GM19239 (cell line): ENCODE results near the gene ABHD16A.
"Not testable (repeated sequence)": the region's sequence is repeated elsewhere in the genome, so short reads cannot be mapped to it uniquely, and the experiment has no call there.

Source experiments
- DNase-seq: peaks from one replicate; pipeline ENCODE4 v3.0.0; 2011; ENCODE audit warnings: low spot score; ENCODE audit not compliant: insufficient read length
- FAIRE-seq: peaks from 2 replicates; lab custom pipeline; 2011; peaks lifted over from hg19 to GRCh38; lab: Jason Lieb, UNC

Gene ABHD16A

GRCh38 chr6:31717499-31718222 is 14.5 kb upstream of the ABHD16A start:
- FAIRE-seq (no peak), DNase-seq (no peak)

DNA sequence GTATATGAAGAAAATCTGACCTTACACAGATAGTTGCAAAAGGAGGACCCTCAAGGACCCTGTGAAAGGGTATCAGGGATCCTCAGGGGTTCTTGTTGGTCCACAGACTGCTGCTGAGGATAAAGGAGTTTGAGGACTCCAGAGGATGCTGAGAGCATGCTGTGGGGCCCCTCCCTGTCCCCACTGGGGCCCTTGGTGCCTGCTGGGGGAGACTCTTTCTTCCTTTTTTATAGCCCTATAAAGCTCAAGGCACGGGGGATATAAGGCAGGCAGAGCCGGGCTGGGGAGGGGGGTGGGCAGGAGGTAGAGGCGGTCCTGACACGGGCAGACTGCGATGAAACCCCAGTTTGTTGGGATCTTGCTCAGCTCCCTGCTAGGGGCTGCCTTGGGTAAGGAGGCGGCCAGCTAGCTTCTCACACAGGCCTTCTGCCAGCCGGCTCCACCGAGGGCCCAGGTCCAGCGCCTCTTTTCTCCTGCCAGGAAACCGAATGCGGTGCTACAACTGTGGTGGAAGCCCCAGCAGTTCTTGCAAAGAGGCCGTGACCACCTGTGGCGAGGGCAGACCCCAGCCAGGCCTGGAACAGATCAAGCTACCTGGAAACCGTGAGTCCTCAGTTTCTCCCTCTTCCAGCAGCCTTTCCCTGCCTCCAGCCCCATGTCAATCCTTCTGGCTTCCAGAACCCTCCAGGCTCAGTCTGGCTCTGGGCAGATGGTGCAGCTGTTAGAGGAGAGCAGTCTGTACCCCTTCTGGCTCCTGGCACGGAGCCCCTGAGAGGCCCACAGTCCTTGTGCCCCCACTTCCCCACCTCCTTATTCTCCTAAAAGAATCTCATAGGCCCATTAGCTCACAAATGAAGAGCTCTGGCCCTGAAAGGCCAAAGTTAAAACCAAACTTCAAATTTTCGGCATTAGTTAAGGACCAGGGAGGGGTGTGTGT is 12.2 kb upstream of the ABHD16A start, which contains the start of gene LY6G6D:
LY6G6D (plus strand) TSS at position 327 of the 937 bp plus-strand sequence; CDS start at position 335, 8 bp downstream.
- DNase-seq: no peak

GRCh38 chr6:31713991-31714684 is 11.0 kb upstream of the ABHD16A start:
- DNase-seq (no peak), FAIRE-seq (no peak)

More for the DNA sequence above, 12.2 kb upstream of the ABHD16A start, which contains the start of gene LY6G6D:
- FAIRE-seq: no peak

DNA sequence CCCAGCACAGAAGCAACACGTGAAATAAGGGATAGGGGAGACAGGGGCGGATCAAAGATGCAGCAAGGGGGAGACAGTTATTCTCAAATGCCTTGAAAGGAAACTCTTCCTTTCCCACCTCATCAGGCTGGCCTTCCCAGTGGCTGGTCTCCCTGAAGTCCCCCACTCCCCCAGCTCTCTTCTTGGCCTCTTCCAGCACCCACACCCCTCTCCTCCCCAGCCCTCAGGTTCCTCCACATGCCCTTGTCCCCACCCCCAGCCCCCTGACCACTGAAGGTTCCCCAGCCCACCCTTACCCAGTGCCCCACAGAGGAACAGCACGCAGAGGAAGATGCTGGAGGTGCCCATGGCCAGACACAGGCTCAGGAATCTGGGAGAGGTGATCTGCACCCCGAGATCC is 10.3 kb upstream of the ABHD16A start:
- DNase-seq (no peak), FAIRE-seq (no peak)

DNA sequence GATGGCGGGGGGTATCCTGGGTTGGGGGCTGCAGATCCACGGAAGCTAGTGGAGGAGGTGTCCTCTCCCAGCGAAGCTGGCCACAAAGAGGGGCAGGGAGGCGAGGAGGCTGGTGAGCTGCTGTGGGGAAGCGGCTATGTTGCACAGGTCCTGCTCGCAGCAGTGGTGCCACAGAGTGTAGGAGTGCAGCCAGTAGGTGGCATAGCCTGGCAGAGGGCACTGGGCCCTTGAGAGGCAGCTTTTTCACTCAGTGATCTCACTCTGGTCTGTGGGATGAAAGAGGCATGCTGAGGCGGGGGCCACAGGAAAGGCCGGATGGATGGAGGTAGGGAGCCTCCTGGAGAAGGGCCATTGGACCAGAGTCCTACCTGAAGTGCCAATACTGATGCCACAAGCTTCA is 9.2 kb upstream of the ABHD16A start:
- FAIRE-seq (no peak), DNase-seq (no peak)

DNA sequence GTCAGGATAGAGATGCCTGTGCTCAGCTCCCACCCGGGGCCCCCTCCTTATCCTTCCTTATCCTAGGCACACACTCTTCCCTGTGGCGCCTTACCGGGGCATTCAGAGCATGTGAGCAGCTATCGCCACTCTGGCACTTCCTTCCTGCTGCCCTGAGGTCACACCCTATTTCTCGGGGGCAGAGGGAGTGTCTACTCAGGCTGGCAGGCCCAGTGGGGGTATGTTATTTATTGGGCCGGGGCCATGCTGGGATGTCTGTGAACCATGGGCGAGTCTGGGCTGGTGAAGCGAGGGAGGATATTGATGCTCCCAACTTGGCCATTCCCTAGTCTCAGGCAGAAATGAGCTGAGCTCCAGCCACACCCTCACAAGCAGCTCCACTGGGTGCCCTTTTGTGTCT is 8.1 kb upstream of the ABHD16A start:
- DNase-seq: no peak
- no peak for FAIRE-seq

DNA sequence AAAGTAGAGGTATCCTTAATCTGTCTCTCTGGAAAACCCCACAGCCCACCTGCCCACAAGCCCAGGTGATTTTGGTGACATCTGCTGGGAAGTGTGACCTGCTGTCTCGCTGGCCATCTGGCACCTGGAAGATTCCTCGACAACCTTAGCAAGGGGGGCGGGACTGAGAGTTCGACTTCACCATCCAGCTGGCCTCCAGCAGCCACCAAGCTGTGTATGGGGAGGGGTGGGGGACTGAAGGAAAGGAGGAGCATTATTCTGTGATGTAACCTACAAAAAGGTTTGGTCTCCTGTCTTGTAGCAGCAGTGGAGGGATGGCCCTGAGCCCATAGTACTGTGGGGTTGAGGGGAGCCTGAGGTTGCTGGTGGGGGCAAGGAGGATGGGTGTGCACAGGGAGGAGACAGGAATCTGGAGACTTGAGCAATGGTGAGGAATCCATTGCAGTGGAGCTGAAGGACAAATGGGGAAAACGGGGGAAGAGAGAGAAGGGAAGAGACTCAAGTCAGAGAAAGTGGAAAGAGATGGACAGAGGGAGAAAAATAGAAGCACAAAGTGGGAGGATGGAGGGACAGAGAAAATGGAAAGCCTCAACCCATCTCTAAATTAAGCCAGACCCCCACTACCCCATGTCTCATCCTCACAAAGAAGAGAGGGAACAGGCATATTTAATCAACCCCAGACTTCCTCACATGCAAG is 7.5 kb upstream of the ABHD16A start:
- FAIRE-seq (no peak), DNase-seq (no peak)

DNA sequence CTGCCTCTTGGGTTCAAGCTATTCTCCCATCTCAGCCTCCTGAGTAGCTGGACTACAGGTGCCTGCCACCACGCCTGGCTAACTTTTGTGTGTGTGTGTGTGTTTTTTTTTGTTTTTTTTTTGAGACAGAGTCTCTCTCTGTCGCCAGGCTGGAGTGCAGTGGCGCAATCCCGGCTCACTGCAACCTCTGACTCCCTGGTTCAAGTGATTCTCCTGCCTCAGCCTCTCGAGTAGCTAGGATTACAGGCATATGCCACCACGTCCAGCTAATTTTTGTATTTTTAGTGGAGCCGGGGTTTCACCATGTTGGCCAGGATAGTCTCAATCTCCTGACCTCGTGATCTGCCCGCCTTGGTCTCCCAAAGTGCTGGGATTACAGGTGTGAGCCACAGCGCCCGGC is 6.0 kb upstream of the ABHD16A start:
- DNase-seq, FAIRE-seq: not testable (repeated sequence)

GRCh38 chr6:31708224-31708623 is 5.1 kb upstream of the ABHD16A start:
- FAIRE-seq: no peak
- DNase-seq: no peak

DNA sequence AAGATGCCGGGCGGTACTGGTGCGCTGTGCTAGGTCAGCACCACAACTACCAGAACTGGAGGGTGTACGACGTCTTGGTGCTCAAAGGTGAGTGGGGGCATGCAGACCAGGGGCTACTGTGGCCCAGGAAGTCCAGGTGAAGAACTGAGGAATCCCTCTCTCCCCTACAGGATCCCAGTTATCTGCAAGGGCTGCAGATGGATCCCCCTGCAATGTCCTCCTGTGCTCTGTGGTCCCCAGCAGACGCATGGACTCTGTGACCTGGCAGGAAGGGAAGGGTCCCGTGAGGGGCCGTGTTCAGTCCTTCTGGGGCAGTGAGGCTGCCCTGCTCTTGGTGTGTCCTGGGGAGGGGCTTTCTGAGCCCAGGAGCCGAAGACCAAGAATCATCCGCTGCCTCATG is 4.6 kb upstream of the ABHD16A start:
- DNase-seq: no peak
- no peak for FAIRE-seq

DNA sequence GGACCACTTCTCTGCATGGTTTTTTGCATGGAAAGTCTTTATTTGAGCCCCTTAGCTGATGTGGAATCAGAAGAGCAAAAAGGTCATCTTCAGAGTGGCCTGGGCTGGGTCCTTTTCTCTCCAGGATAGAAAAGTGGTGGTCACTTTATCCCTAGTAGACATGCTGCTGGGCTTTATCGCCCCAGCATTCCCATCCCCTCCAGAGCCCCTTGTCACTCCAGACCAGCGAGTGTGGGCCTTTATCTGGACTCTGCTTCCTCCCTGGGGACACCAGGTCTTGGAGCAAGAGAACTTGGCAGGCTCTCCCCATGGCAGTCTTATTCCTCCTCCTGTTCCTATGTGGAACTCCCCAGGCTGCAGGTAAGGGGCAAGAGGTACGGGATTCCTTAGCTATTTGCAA is 3.5 kb upstream of the ABHD16A start, which contains the start of gene LY6G6F:
LY6G6F (plus strand) TSS at position 268 of the 400 bp plus-strand sequence; CDS start at position 309, 41 bp downstream.
- FAIRE-seq: no peak

DNA sequence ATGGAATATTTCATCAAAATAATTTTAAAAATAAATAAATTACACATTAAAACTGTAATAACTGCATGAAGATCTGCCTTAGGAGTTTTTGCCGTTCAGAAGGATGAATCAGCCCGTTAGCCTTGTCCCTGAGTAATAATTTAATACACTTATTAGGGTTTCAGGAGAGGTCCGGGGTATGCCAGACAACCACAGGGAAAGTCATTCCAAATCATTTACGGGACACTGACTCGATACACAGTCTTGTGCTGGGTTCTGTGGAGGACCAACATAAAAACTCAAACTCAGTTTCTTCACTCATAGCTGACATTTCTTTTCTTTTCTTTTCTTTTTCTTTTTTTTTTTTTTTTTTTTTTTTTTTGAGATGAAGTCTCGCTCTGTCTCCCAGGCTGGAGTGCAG is 2.8 kb upstream of the ABHD16A start:
- FAIRE-seq (no peak), DNase-seq (no peak)

More for the DNA sequence above, 3.5 kb upstream of the ABHD16A start, which contains the start of gene LY6G6F:
- no peak for DNase-seq

GRCh38 chr6:31702405-31702818 is 712 bp downstream of the ABHD16A start:
- FAIRE-seq (peak; percentile 4), DNase-seq (no peak)

- FAIRE-seq: peak; percentile 31
- no peak for DNase-seq
Measured at GRCh38 chr6:31701666-31702404, 1.3 kb downstream of the ABHD16A start.

DNA sequence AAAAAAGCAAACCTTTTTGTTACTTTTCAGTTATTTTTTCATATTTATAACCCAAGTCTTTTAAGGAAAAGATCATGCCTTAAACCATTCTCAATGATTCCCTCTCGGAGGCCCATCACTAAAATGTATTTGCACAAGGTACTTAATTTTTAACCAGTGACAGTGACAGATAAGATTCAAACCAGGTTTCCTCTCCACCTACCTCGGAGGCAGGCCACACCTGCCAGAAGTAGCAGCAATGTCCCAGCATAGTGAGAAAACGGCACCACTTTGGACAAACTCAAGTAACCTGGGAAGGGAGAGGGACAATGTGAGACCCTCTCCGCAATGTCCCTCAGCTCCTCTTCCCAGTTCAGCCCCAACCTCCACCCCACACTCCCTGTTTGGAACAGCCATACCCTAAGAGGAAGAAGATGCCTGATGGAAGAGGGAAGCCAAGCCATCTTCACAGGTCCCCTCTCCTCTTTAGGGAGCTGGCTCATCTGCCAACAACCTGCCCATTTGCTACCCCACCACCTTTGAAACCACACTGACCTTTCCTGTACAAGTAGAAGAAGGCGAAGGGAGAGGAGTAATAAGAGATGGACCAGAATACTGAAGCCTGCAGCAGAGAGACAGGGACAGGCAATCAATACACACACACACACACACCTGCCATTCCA is 2.3 kb downstream of the ABHD16A start:
- no peak for FAIRE-seq
- DNase-seq: no peak

GRCh38 chr6:31697555-31697954 is 5.6 kb downstream of the ABHD16A start:
- FAIRE-seq: no peak
- DNase-seq: no peak

- FAIRE-seq (no peak), DNase-seq (no peak)
Measured at GRCh38 chr6:31693535-31693934, 9.6 kb downstream of the ABHD16A start.

DNA sequence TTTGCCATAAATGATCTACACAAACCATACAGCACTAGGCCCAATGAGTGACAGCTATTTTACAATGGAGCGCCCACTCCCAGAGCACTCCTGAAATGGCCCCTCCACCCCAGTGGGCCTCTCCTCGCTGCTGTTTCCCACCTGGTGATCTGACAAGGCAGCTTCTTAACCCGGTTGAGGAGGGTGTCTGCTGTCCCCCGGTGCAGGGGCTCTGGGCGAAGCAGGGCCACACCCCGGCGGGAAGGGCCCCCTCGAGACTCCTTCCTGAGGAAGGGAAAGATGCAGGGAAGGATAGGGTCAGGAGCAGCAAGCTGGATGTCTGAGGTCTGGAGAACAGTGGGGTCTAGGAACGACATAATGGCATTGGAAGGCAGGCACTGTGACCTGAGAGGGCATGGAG is 10.2 kb downstream of the ABHD16A start:
- no peak for DNase-seq
- FAIRE-seq: no peak

GRCh38 chr6:31692353-31692752 is 10.8 kb downstream of the ABHD16A start:
- FAIRE-seq (no peak), DNase-seq (no peak)
